CD4-positive, alpha-beta memory T cell (primary cell): ENCODE results near the gene RPL34. TPM values are rescaled to one million over a fixed set of nuclear protein-coding genes. Genes with fewer than 3 reads are reported as not detected.
A peak's percentile ranks its signal among the peaks of the same experiment; 100 is the strongest.
"Not testable (repeated sequence)": the region's sequence is repeated elsewhere in the genome, so short reads cannot be mapped to it uniquely, and the experiment has no call there.

Experiments
- CTCF ChIA-PET: fragments of 350-600 bp; sonication (Branson Sonifier 250); formaldehyde crosslinking; loops from one replicate; lab custom pipeline; 2021; ENCODE audit warnings: inconsistent platforms; ENCODE audit not compliant: partially characterized antibody; lab: Charles Lee
- POLR2A ChIA-PET: fragments of 350-600 bp; sonication (Branson Sonifier 250); formaldehyde crosslinking; loops from one replicate; lab custom pipeline; 2021; ENCODE audit not compliant: partially characterized antibody; lab: Charles Lee
- DNase-seq, 5 donors: peaks; one replicate each; pipeline versions ENCODE4 v3.0.0 to v3.0.0-alpha.2; 2020 to 2022; ENCODE audit warnings: mixed read lengths in 1 of 5
- H3K27ac ChIP-seq: one replicate; pipeline ENCODE4 v1.7.0; 2013; ENCODE audit warnings: low read depth, low read length
- H3K27me3 ChIP-seq: 2 replicates; pipeline ENCODE4 v1.7.0; 2013; ENCODE audit warnings: mild to moderate bottlenecking, low read length, moderate library complexity; ENCODE audit not compliant: insufficient read depth
- H3K36me3 ChIP-seq: 2 replicates; pipeline ENCODE4 v1.7.0; 2013; ENCODE audit warnings: mild to moderate bottlenecking, low read length, moderate library complexity; ENCODE audit not compliant: insufficient read depth
- H3K4me1 ChIP-seq: 2 replicates; pipeline ENCODE4 v1.7.0; 2013; ENCODE audit warnings: mild to moderate bottlenecking, low read length, moderate library complexity; ENCODE audit not compliant: insufficient read depth
- H3K4me3 ChIP-seq, 2 donors: one replicate each; pipeline ENCODE4 v1.7.0; 2013; ENCODE audit warnings: low read length in 2 of 2, mild to moderate bottlenecking in 1 of 2
- H3K9me3 ChIP-seq, 2 donors: one replicate each; pipeline ENCODE4 v1.7.0; 2013; ENCODE audit warnings: low read length in 2 of 2, control low read depth in 1 of 2; ENCODE audit not compliant: control insufficient read depth in 1 of 2
- H3K27ac Mint-ChIP-seq, 7 donors: one replicate each; pipeline ENCODE4 v1.8.0; 2020 to 2021; ENCODE audit warnings: mixed read lengths in 7 of 7, mild to moderate bottlenecking in 6 of 7, inconsistent platforms in 3 of 7, moderate library complexity in 3 of 7
- H3K27me3 Mint-ChIP-seq, 2 donors: one replicate each; pipeline ENCODE4 v1.8.0; 2020 to 2021; ENCODE audit warnings: mixed read lengths in 2 of 2
- H3K36me3 Mint-ChIP-seq, 2 donors: one replicate each; pipeline ENCODE4 v1.8.0; 2020 to 2021; ENCODE audit warnings: mixed read lengths in 2 of 2, inconsistent platforms in 1 of 2, mild to moderate bottlenecking in 1 of 2
- H3K4me1 Mint-ChIP-seq, 4 donors: one replicate each; pipeline ENCODE4 v1.8.0; 2020 to 2021; ENCODE audit warnings: mixed read lengths in 4 of 4, mild to moderate bottlenecking in 1 of 4
- H3K4me3 Mint-ChIP-seq, 8 donors: one replicate each; pipeline ENCODE4 v1.8.0; 2020 to 2021; ENCODE audit warnings: mixed read lengths in 8 of 8, mild to moderate bottlenecking in 7 of 8, moderate library complexity in 6 of 8, inconsistent platforms in 3 of 8
- H3K9me3 Mint-ChIP-seq, 8 donors: one replicate each; pipeline ENCODE4 v1.8.0; 2020 to 2021; ENCODE audit warnings: mixed read lengths in 8 of 8, mild to moderate bottlenecking in 5 of 8, inconsistent platforms in 3 of 8, moderate library complexity in 1 of 8
- intact Hi-C: fragments of 100-400 bp; cut with micrococcal nuclease; formaldehyde crosslinking; loops from one replicate; pipeline ENCODE4 v1.15.1; 2023
- polyA plus RNA-seq, 2 donors: library from polyadenylated mRNA; unstranded; fragments of 300-500 nt; fragmentation: Illumina TruSeq; gene quantifications; one replicate each; pipeline ENCODE4 v1.2.3, GENCODE V29; 2021
- total RNA-seq, 2 experiments: library from RNA; stranded (reverse); gene quantifications; one replicate each; pipeline ENCODE4 v1.2.3, GENCODE V29; 2021

The RPL34 gene
- total and polyA plus RNA-seq, 4 experiments from 2014 or later, result 2,902 to 4,917 (median 3,899) TPM

DNA sequence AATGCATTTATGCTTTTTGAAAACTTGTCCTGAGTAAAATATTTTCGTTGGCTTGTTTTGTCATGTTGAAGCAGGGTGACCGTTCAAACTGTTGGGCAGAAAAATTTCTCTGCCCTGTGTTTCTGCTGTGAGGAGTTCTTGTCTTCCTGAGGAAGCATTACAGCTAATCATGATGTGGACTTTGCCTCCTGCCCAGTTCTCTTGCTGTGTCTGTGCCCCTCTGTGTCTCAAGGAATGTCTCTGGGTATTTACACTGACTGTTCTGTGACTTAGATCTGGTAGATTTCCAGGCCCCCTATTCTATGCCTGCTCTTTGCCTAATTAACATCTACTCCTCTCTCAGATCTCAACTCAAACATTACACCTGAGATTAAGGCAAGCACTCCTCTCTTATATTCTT is 30.4 kb upstream of the RPL34 start:
- intact Hi-C loops, result no loop called here
- Mint-ChIP-seq H3K4me3 (no peak overlapping the region), H3K9me3 (no peaks in the 10 kb centered on the region), H3K4me1 (peaks cover 0 to 2% (median 0%) of the 10 kb centered on the region in 4 donors), H3K27me3 (no peaks in the 10 kb centered on the region), H3K27ac (no peak overlapping the region), H3K36me3 (peaks cover 5 to 24% of the 10 kb centered on the region in 2 donors)
- ChIA-PET POLR2A (no interaction called here), CTCF (interaction anchor here (1.1 to 2.9 kb wide), 2 partner anchors 17 to 571 kb away, joined by 4 to 8 read pairs; no protein-coding TSS in a partner anchor)
- H3K4me3 ChIP-seq, result no peak overlapping the region
- no peak for DNase-seq
- no peaks in the 10 kb centered on the region for H3K27me3 ChIP-seq
- H3K4me1 ChIP-seq, result no peaks in the 10 kb centered on the region
- no peak overlapping the region for H3K27ac ChIP-seq
- no peaks in the 10 kb centered on the region for H3K9me3 ChIP-seq
- H3K36me3 ChIP-seq, result no peaks in the 10 kb centered on the region

DNA sequence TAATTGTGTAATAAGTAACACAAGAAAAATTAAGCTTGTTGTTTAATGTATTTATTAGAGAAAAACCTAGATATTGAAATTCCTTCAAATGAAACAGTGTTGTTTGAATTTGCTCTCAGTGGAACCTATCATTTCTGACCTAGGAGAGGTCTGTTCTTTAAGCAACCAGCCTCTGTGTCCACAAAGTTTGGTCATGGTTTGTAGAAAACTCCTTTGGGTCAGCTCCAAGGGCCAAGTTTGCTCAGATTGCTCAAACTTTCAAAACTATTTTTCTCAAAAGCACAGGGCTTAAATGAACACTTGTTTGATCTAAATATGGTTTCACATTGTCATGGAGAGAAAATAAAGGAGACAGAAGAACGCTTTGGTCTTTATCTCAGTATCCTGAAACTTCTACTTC is 29.6 kb upstream of the RPL34 start:
- H3K4me3 ChIP-seq, result no peak overlapping the region
- peaks cover 0 to 2% (median 0%) of the 10 kb centered on the region in 4 donors for H3K4me1 Mint-ChIP-seq
- ChIA-PET POLR2A (no interaction called here), CTCF (no interaction called here)
- no peak for DNase-seq
- H3K27ac ChIP-seq, result no peak overlapping the region
- no peaks in the 10 kb centered on the region for H3K9me3 ChIP-seq
- H3K9me3 Mint-ChIP-seq, result no peaks in the 10 kb centered on the region
- H3K36me3 ChIP-seq, result no peaks in the 10 kb centered on the region
- no peak overlapping the region for H3K27ac Mint-ChIP-seq
- no peaks in the 10 kb centered on the region for H3K27me3 Mint-ChIP-seq
- no peaks in the 10 kb centered on the region for H3K4me1 ChIP-seq
- intact Hi-C loops, result no loop called here
- peaks cover 5 to 24% of the 10 kb centered on the region in 2 donors for H3K36me3 Mint-ChIP-seq
- no peak overlapping the region for H3K4me3 Mint-ChIP-seq
- no peaks in the 10 kb centered on the region for H3K27me3 ChIP-seq

DNA sequence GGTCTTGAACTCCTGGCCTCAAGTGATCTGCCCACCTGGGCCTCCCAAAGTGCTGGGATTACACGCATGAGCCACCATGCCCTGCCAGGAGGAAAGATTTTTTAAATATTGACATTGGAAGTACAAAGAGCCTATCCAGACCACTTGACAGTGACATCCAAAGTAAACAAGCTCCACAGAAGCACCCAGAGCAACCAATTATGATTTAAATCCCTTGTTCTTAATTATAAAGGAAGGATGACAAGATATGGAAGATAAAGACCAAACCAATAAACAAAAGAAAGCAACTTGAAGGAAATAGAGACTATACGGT is 27.7 kb upstream of the RPL34 start:
- Mint-ChIP-seq H3K4me1 (peaks cover 0 to 2% (median 0%) of the 10 kb centered on the region in 4 donors), H3K27ac (no peak overlapping the region), H3K9me3 (no peaks in the 10 kb centered on the region), H3K36me3 (peaks cover 5 to 25% of the 10 kb centered on the region in 2 donors), H3K4me3 (no peak overlapping the region), H3K27me3 (no peaks in the 10 kb centered on the region)
- CTCF ChIA-PET, result no interaction called here
- H3K4me1 ChIP-seq, result no peaks in the 10 kb centered on the region
- intact Hi-C loops, result no loop called here
- no peak overlapping the region for H3K4me3 ChIP-seq
- POLR2A ChIA-PET, result no interaction called here
- H3K36me3 ChIP-seq, result no peaks in the 10 kb centered on the region
- no peak for DNase-seq
- no peaks in the 10 kb centered on the region for H3K27me3 ChIP-seq
- H3K27ac ChIP-seq, result no peak overlapping the region
- H3K9me3 ChIP-seq, result no peaks in the 10 kb centered on the region

DNA sequence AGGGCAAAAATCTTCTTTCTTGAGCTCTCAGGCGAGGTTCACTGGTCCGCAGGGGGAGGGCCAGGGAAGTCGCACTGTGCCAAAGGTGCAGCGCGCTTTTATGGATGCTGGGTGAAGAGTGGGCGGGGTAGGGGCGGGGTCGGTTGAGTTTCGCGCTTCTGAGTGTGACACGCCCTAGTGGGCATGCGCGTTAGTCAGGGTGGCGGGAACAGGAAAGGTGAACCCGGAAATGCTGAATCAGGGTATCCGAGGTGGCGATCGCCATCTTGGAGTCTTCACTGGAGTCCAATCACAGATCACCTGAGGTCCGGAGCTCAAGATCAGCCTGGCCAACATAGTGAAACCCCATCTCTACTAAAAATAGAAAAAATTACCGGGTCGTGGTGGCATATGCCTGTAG is 26.1 kb upstream of the RPL34 start:
- H3K27me3 Mint-ChIP-seq, H3K27ac ChIP-seq, POLR2A ChIA-PET, H3K9me3 Mint-ChIP-seq, CTCF ChIA-PET, intact Hi-C loops, H3K9me3 ChIP-seq, H3K4me3 Mint-ChIP-seq, H3K36me3 ChIP-seq, H3K27ac Mint-ChIP-seq, H3K27me3 ChIP-seq, H3K4me1 ChIP-seq, DNase-seq, H3K4me3 ChIP-seq, H3K4me1 Mint-ChIP-seq: not testable (repeated sequence)
- peaks cover 5 to 25% of the 10 kb centered on the region in 2 donors for H3K36me3 Mint-ChIP-seq

DNA sequence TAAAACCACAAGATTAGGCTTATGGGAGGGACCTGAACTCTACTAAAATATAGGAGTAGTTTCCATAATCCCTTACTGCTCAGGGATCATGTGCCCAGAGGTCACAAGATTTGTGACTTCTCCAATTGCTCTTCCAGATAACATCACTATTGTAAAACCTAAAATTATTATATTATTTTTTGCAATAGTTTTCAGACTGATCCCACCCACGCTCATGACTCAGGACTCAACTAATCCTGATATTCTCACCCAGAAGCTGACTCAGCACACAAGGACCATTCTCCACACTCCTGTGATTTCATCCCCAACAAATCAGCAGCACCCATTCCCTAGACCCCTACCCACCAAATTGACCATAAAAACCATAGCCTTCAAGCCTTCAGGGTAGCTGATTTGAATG is 24.0 kb upstream of the RPL34 start:
- Histone ChIP-seq H3K27me3 (no peaks in the 10 kb centered on the region), H3K4me1 (peaks cover 5% of the 10 kb centered on the region), H3K27ac (no peak overlapping the region), H3K4me3 (no peak overlapping the region), H3K9me3 (no peaks in the 10 kb centered on the region), H3K36me3 (no peaks in the 10 kb centered on the region)
- Mint-ChIP-seq H3K4me1 (peaks cover 5 to 13% (median 6%) of the 10 kb centered on the region in 4 donors), H3K4me3 (no peak overlapping the region), H3K9me3 (no peaks in the 10 kb centered on the region), H3K27ac (no peak overlapping the region), H3K36me3 (peaks cover 5 to 19% of the 10 kb centered on the region in 2 donors), H3K27me3 (no peaks in the 10 kb centered on the region)
- CTCF ChIA-PET, result no interaction called here
- POLR2A ChIA-PET, result no interaction called here
- DNase-seq, result no peak
- intact Hi-C loops, result no loop called here

DNA sequence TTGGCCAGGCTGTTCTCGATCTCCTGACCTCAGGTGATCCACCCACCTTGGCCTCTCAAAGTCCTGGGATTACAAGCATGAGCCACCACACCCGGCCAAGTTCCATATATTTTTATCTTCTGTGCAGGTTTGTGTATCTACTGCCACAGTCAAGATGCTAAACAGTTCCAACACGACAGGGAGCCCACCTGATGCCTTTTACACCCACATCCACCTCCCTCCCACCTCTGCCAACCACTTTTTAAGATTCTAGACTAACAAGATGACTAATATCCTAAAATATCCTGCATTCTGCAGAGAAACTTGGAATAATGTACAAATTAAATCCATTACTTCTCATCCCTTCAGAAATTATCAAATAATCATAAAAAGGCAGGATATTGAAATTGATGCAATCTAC is 19.3 kb upstream of the RPL34 start:
- Histone ChIP-seq H3K27ac (no peak overlapping the region), H3K4me3 (no peak overlapping the region), H3K36me3 (no peaks in the 10 kb centered on the region), H3K9me3 (no peaks in the 10 kb centered on the region), H3K4me1 (peaks cover 17% of the 10 kb centered on the region), H3K27me3 (no peaks in the 10 kb centered on the region)
- Mint-ChIP-seq H3K9me3 (peaks cover 0 to under 1% (median 0%) of the 10 kb centered on the region in 8 donors), H3K4me1 (peaks cover 13 to 22% (median 18%) of the 10 kb centered on the region in 4 donors), H3K4me3 (peak overlapping the region in 5 of 8 donors; percentile 45 to 75 (median 65)), H3K27ac (peak overlapping the region; percentile 31 to 90 (median 65)), H3K36me3 (peaks cover 0 to 5% of the 10 kb centered on the region in 2 donors), H3K27me3 (no peaks in the 10 kb centered on the region)
- ChIA-PET POLR2A (no interaction called here), CTCF (no interaction called here)
- no peak for DNase-seq
- intact Hi-C loops, result loop anchor here (1.0 kb wide), 1 partner anchor 19 kb away; the partner anchor contains the start of gene RPL34

DNA sequence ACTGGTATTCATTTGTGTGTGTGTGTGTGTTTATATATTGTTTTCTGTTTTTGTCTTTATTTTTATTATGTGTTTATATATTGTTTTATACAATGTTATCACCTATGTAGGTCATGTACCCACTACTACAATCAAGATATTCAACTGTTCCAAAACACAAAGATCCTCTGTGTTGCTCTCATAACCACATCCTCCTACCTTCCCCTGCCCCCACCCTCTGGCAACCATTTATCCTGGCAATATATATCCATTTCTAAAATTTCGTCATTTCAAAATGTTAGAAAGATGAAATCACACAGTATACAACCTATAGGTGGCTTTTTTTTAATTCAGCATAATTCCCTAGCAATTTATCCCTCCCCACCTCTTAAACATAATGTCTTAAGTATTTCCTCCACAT is 18.8 kb upstream of the RPL34 start:
- Histone ChIP-seq H3K36me3 (no peaks in the 10 kb centered on the region), H3K27me3 (no peaks in the 10 kb centered on the region), H3K27ac (no peak overlapping the region), H3K4me3 (no peak overlapping the region), H3K4me1 (peaks cover 17% of the 10 kb centered on the region), H3K9me3 (no peaks in the 10 kb centered on the region)
- H3K9me3 Mint-ChIP-seq, result peaks cover 0 to 2% (median 0%) of the 10 kb centered on the region in 8 donors
- ChIA-PET POLR2A (interaction anchor here (1.3 kb wide), 1 partner anchor 19 kb away, joined by 9 read pairs; the partner anchor contains the start of gene RPL34), CTCF (no interaction called here)
- peak in 4 of 5 donors; percentile 19 to 47 (median 38) for DNase-seq
- peak overlapping the region in 7 of 8 donors; percentile 19 to 75 (median 65) for H3K4me3 Mint-ChIP-seq
- intact Hi-C loops, result loop anchor here (1.0 kb wide), 1 partner anchor 19 kb away; the partner anchor contains the start of gene RPL34
- H3K36me3 Mint-ChIP-seq, result peaks cover 0 to 3% of the 10 kb centered on the region in 2 donors
- no peaks in the 10 kb centered on the region for H3K27me3 Mint-ChIP-seq
- peak overlapping the region in 6 of 7 donors; percentile 31 to 90 (median 76) for H3K27ac Mint-ChIP-seq
- H3K4me1 Mint-ChIP-seq, result peaks cover 13 to 22% (median 18%) of the 10 kb centered on the region in 4 donors
